IPS-20b (cell line): ENCODE measurements around the gene SYCN.

Experiments used
- H3K27ac ChIP-seq: one replicate; pipeline ENCODE4 v1.5.1; 2013; ENCODE audit warnings: low read length
- H3K27me3 ChIP-seq: 2 replicates; pipeline ENCODE4 v1.6.1; 2013; ENCODE audit warnings: mild to moderate bottlenecking, low read length, inconsistent platforms; ENCODE audit not compliant: insufficient read depth
- H3K36me3 ChIP-seq: 2 replicates; pipeline ENCODE4 v1.6.1; 2013; ENCODE audit warnings: low read depth, mild to moderate bottlenecking, inconsistent platforms, low read length, moderate library complexity; ENCODE audit not compliant: insufficient read depth
- H3K4me1 ChIP-seq: 2 replicates; pipeline ENCODE4 v1.6.1; 2013; ENCODE audit warnings: mild to moderate bottlenecking, control low read depth, inconsistent platforms, low read length, moderate library complexity; ENCODE audit not compliant: insufficient read depth
- H3K4me3 ChIP-seq: 2 replicates; pipeline ENCODE4 v1.5.1; 2013; ENCODE audit warnings: mild to moderate bottlenecking, low read length, inconsistent platforms
- H3K9ac ChIP-seq: 2 replicates; pipeline ENCODE4 v1.6.1; 2013; ENCODE audit warnings: low read depth, mild to moderate bottlenecking, inconsistent platforms, low read length, moderate library complexity
- H3K9me3 ChIP-seq: 2 replicates; pipeline ENCODE4 v1.6.1; 2013; ENCODE audit warnings: mild to moderate bottlenecking, low read depth, low read length, inconsistent platforms; ENCODE audit not compliant: insufficient read depth

The SYCN gene

GRCh38 chr19:39156326-39157230 is 47.5 kb downstream of the SYCN start:
- Histone ChIP-seq H3K4me3 (no peak overlapping the region), H3K9me3 (no peaks in the 10 kb centered on the region), H3K27ac (no peak overlapping the region), H3K4me1 (peaks cover 8% of the 10 kb centered on the region), H3K27me3 (no peaks in the 10 kb centered on the region), H3K9ac (no peak overlapping the region), H3K36me3 (no peaks in the 10 kb centered on the region)

DNA sequence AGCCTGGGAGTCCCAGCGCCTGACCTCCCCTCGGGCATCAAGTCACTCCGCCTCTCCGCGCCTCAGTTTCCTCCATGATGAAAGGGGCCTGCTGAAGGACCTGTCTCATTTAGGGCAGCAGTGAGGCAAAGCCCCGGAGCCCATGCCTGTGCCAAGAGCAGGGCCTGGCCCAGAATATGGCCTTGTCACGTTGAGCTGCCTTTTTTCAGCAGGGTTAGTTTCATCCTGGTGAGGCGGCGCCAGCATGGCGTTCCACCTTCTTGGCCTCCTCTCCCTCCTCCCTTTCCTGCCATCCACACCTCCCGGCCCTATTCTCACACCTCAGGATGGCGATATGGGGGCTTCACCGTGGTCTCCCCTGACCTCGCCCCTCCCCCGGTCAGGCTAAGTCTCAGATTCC is 48.3 kb downstream of the SYCN start:
- Histone ChIP-seq H3K9me3 (no peaks in the 10 kb centered on the region), H3K27me3 (no peaks in the 10 kb centered on the region), H3K27ac (no peak overlapping the region), H3K4me3 (no peak overlapping the region), H3K9ac (no peak overlapping the region), H3K36me3 (no peaks in the 10 kb centered on the region), H3K4me1 (peaks cover 8% of the 10 kb centered on the region)

DNA sequence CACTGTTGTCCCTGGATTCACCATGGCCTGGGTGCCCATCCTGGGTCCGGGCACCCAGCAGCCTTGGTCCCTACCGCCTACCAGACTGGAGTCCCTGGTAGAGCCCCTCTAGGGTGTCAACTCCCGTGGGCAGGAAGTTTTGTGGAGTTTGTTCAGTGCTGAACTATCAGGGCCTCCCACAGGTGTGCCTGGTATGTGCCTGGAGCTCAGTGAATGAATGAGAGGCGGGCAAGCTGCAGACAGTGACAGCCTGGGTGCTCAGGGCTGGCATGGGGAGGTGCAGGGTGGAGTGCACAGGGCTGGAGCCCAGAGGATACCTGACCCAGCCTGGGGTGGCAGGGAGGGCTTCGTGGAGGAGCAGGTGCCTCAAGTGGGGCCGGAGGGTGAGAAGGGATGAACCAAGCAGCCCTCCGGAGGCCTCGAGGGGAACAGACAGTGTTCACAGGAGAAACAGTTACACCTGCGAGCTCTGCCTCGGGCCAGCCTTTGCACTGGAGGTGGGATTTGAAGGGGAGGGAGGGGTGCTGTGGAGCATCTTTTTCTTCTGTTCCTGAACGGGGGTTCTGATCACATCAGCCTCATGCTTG is 48.9 kb downstream of the SYCN start:
- H3K27me3 ChIP-seq, result no peaks in the 10 kb centered on the region
- H3K36me3 ChIP-seq, result no peaks in the 10 kb centered on the region
- peaks cover 8% of the 10 kb centered on the region for H3K4me1 ChIP-seq
- H3K9ac ChIP-seq, result no peak overlapping the region
- no peaks in the 10 kb centered on the region for H3K9me3 ChIP-seq
- no peak overlapping the region for H3K27ac ChIP-seq
- H3K4me3 ChIP-seq, result no peak overlapping the region

- Histone ChIP-seq H3K9me3 (no peaks in the 10 kb centered on the region), H3K4me1 (peaks cover 8% of the 10 kb centered on the region), H3K27ac (no peak overlapping the region), H3K4me3 (no peak overlapping the region), H3K9ac (no peak overlapping the region), H3K36me3 (no peaks in the 10 kb centered on the region), H3K27me3 (no peaks in the 10 kb centered on the region)
These were observed 49.4 kb downstream of the SYCN start for GRCh38 chr19:39154629-39155100.

GRCh38 chr19:39154100-39154628 is 49.9 kb downstream of the SYCN start:
- no peak overlapping the region for H3K4me3 ChIP-seq
- no peak overlapping the region for H3K9ac ChIP-seq
- no peak overlapping the region for H3K27ac ChIP-seq
- H3K9me3 ChIP-seq, result no peaks in the 10 kb centered on the region
- H3K4me1 ChIP-seq, result peaks cover 8% of the 10 kb centered on the region
- no peaks in the 10 kb centered on the region for H3K36me3 ChIP-seq
- no peaks in the 10 kb centered on the region for H3K27me3 ChIP-seq
